Measurements from ENCODE around the gene FZD4.

The FZD4 gene

DNA sequence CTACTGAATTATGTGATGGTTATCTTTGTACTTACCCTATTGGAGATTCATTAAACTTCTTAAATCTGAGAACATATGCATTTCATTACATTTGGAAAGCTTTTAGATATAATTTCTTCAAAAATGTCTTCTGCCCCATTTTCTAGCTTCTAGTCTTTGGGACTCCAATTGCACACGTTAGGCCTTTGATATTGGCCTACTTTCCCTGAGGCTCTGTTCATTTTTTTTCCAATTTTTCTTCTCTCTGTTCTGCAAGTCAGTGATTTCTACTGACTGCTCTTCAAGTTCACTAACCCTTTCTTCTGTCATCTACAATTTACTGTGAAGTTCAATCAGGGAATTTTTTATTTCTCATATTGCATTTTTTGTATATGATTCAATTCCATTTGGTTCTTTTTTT lies 43.0 kb downstream of the FZD4 start:
- DNase-seq (ENCODE audit: low read depth in 2 of 2): no peak

DNA sequence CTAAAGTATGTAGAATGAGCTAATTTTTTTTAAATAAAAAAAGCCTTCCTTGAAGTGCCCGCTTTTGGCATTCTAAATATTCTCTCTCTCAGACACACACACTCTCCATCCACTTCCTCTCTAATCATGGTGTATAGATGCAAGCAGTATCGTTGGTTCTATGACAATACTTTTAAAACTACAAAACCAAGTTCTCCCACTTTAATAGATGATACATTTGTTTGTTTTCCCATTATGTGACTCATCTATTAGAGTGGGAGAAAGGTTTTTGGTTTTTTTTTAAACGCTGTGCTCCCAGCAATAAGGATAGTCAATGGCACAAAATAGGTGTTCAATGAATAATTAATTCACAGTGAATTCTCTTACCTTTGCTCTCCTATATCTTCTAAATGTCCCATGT lies 44.6 kb downstream of the FZD4 start:
- DNase-seq (ENCODE audit: low read depth in 2 of 2): no peak

DNA sequence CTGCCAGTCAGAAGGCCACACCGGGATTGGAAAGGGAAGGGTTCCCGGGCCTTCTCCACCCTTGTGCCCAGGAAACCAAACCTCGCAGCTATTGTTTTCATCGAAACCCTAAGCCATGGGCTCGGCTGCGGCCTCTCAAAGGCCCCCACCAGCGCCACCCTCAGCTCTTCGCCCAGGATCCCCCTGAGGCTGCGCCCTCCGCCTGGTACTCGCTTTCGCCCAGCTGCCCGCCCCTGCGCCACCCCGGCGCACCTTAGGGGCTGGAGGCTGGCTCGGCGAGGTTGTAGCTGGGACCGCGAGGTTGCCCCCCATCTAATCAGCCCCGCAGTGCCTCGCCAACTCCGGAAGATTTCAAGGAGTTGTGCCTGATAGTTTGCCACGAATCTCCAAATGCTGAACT lies 49.0 kb downstream of the FZD4 start:
- DNase-seq (ENCODE audit: low read depth in 2 of 2): no peak

DNA sequence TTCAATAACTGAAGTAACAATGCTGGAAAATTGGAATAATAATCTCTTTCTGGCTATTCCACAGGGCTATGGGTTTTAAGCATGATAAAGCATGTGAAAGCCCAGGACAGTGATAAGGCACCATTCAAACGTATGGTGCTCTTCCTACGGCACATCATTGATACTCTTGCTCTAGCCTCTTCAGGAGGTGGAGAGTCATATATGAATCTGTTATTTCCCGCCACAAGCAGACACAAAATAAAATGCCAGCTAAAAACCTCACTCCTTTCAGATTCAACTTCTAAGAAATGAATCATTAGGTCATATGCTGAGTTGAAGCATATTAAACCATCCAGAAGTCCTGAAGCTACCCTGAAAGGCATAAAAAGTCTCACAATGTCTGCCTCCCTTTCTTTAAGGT lies 49.9 kb downstream of the FZD4 start:
- DNase-seq (ENCODE audit: low read depth in 2 of 2): no peak

DNA sequence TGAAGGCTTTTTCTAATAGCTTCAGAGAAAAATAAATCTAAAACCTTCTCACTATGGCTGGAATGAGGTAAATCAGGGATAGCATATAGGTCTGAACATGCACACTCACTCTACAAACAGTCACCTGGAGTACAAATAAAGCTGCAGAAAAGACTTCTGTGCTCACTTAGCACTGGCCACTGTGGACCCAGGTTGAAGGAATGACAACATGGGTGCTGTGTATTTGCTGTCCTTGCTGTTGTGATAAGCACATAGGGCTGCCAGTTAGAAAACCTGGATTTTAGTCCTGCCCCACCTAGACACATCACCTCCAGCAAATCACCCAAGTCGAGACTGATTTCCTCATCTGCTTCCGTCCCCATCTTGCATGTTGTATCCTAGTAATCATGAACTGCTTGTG lies 51.2 kb downstream of the FZD4 start:
- DNase-seq (ENCODE audit: low read depth in 2 of 2): no peak

DNA sequence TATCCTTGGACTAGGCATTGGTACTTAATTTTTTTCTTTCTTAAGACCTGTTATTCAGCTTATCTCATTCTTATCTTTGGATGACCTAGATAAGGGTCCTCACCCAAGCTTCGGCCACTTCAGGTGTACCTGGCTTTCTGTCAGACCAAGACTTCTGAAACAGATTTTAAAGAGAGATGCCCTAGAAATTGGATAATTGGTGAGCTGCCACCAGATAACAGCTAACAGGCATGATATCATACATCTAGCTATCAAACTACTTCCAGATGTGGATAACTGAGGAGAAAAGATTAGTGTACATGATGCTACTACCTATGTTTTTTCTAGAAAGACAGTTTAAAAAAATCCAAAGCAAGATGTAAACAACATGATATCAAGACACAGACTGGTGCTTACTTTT lies 52.9 kb downstream of the FZD4 start:
- no peak for DNase-seq (ENCODE audit: low read depth in 2 of 2)

DNA sequence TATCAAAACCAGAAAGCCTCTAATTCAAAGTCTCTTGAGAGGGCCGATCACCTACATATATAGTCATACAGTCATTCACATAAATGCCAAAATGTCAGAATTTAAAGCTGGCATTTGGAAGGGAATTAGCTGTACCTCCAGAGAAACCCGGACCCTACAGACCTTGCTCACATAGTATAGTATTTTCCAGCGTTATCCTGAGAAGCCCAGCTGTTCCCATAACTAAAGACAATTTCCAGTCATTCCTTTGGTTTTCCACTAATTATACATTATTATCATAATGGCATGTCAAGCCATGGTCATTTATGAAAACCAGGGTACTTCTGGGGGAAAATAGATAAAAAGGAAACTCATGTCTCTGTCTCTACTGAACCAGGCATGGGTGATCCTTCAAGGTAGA lies 53.6 kb downstream of the FZD4 start:
- no peak for DNase-seq (ENCODE audit: low read depth in 2 of 2)

DNA sequence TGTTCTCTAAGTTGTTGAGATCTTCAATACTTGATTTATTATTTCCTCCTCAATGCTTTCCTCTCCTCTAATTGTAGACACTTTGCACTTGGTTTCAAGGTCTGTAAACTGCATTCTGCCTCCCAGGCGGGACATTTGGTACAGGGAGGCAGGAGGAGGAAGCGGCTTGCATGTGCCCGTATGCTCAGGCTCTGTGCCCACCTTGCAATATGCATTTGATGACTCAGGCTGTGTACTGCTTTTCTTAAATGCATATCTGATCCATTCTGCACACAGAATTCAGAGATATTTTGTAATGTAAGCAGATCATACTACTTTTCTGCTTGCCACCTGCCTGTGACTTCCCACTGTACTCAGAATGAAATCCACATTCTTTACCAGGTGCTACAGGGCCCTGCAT lies 55.0 kb downstream of the FZD4 start:
- no peak for DNase-seq (ENCODE audit: low read depth in 2 of 2)

DNA sequence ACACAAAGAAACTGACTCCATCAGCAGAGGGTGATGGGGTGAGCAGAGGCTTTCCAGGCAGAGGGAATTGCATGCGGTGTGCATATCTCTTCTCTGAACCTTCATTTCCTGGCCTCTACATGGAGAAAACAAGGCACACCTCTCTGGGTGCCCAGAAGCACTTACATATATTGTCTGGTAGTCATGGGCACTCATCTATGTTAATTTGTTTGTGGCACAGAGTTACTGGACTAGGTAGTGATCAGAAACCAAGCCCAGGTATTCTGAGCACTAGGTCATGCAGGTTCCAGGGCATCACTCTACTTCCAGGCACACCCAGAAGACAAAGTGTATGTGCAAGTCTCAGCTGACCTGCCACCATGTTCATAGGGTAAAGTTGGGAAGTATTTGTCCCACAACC lies 56.5 kb downstream of the FZD4 start:
- DNase-seq (ENCODE audit: low read depth in 2 of 2): no peak

DNA sequence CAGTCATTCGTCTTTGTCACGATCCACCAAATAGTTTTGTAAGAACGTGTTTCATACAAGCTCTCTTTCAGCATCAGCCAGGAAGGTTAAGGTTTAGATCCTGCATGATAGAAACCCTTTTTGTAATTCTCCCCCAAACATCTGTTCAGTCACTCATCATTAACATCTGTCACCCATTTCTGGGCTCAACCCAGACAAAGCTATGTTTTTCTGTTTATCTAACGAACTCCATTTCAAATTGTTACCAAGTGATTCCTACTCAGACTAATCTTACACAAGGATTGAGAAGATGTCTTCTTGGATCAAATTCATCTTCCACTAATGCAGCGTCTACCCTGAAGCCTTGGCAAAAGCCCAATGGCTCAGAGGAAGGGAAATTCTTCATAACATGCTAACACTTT lies 58.8 kb downstream of the FZD4 start:
- DNase-seq (ENCODE audit: low read depth in 2 of 2): no peak
